GM21737 (cell line): ENCODE data around the gene PRSS8.
"Not testable (repeated sequence)": the region's sequence is repeated elsewhere in the genome, so short reads cannot be mapped to it uniquely, and the experiment has no call there.

Experiments
- ATAC-seq: cut with Tn5 transposase; IDR thresholded peaks from one replicate; pipeline ENCODE4 v1.9.1; 2021; ENCODE audit warnings: mild to moderate bottlenecking, moderate library complexity; ENCODE audit not compliant: unreplicated experiment

Gene PRSS8

GRCh38 chr16:31145398-31145990 lies 10.0 kb upstream of the PRSS8 start:
- ATAC-seq, result no peak

GRCh38 chr16:31144418-31144817 lies 8.9 kb upstream of the PRSS8 start:
- not testable (repeated sequence) for ATAC-seq

GRCh38 chr16:31143694-31144148 lies 8.2 kb upstream of the PRSS8 start:
- ATAC-seq, result no peak

GRCh38 chr16:31143011-31143693 lies 7.6 kb upstream of the PRSS8 start:
- ATAC-seq, result no peak

DNA sequence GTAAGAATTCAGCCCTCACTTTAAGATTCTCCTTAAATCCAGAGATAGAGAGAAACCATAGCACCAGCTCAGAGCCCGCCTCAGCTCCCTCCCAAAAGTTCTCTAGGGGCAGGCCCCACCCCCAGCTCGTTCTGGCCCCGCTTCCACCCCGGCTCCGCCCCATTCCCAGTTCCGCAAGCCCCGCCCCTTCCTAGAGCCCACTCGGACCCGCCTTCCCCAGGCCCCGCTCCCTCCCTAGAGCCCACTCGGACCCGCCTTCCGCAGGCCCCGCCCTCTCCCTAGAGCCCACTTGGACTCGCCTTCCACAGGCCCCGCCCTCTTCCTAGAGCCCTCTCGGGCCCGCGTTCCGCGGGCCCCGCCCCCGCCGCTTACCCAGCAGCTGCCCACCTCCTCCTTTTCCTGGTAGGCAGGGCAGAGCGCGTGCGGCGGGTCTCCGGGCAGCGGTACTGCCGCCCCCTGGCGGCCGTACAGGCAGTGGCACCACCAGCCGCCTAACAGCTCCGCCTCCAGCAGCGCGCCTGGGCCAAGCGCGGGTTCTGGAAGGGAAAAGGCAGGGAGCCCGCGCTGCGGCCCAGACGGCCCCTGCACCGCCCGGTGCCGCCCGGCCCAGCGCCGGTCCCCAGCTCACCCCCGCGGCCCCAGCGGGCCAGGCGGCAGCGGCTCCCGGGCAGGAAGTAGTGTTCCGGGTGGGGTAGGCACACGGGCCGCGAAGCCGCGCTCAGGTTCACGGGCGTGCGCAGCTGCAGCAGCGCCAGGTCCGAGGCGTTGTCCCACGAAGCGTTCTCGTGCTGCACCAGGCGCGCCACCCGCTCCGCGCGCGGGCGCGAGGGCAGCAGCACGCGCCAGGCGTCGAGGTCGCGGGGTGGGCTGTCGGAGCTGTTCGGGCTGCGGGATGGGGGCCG lies 6.8 kb upstream of the PRSS8 start:
- ATAC-seq, result peak; percentile 86

- ATAC-seq, result no peak
Observed at GRCh38 chr16:31141489-31142108, 6.1 kb upstream of the PRSS8 start.

GRCh38 chr16:31141071-31141469 lies 5.5 kb upstream of the PRSS8 start:
- not testable (repeated sequence) for ATAC-seq

GRCh38 chr16:31138621-31139578 lies 3.4 kb upstream of the PRSS8 start:
- ATAC-seq, result no peak

DNA sequence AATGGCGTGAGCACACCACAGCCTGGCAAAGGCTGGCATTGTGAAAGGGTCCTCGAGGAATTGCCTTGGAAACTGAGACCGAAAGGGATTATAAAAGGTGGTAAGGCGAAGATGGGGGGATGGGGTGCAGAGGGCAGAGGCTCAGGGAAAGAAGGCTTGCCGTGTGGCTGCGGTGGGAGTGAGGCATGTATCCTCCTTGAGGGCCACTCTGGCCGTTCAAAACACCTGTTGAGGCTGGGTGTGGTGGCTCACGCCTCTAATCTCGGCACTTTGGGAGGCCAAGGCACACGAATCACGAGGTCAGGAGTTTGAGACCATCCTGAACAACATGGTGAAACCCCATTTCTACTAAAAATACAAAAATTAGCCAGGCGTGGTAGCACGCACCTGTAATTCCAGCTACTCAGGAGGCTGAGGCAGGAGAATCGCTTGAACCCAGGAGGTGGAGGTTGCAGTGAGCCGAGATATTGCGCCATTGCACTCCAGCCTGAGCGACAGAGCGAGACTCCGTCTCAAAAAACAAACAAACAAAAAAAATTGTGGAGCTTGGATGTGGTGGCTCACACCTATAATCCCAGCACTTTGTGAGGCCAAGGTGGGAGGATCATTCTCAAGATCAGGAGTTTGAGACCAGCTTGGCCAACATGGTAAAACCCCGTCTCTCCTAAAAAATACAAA lies 1.4 kb upstream of the PRSS8 start:
- not testable (repeated sequence) for ATAC-seq

- no peak for ATAC-seq
Observed at GRCh38 chr16:31136287-31136662, 748 bp upstream of the PRSS8 start.

- no peak for ATAC-seq
Observed at GRCh38 chr16:31134625-31135534, 647 bp downstream of the PRSS8 start.

- ATAC-seq, result no peak
Observed at GRCh38 chr16:31134091-31134571, 1.4 kb downstream of the PRSS8 start.

DNA sequence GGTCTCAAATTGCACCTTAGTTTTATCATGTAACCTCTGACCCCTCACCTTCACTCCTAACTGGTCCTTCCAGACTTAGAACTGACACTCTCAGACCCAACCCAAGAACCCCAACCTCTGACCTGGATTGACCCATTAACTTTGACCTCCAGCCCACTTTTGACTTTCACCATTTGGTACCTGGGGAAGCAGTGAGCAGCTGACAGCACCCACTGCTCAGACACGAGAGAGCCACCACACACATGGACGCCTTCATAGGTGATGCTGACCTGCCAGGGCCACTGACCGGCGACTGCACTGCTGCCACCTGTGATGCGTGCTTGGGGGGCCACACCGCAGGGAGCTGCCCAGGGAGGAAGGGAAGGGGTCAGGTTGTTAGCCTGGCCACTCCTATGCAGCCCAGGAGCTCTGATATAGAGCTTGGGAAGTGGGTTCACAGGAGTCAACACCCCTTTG lies 2.5 kb downstream of the PRSS8 start:
- no peak for ATAC-seq

- no peak for ATAC-seq
Observed at GRCh38 chr16:31132303-31132979, 3.1 kb downstream of the PRSS8 start.

- no peak for ATAC-seq
Observed at GRCh38 chr16:31131841-31132271, 3.7 kb downstream of the PRSS8 start.

DNA sequence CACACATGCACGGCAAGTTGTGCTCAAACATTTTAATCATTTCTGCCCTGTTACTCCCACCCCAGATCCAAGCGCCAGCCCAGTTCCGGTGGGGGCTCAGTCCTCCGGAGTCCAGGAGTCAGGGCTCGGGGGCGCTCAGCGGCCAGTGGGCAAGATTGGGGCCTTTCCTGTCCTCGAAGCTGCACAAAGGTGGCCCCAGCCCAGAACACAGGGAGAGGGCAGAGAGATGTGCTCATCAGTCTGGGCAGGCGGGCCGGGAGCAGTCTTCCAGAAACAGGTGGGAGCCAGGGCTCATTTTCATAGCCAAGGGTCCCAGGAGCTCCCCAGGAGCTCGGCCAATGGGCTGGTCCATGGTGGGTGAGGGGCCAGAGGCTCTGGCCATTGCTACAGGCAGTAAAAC lies 4.1 kb downstream of the PRSS8 start:
- ATAC-seq, result no peak

GRCh38 chr16:31130899-31131298 lies 4.6 kb downstream of the PRSS8 start:
- no peak for ATAC-seq
